ENCODE measurements around the gene MAPK12.

MAPK12 gene

DNA sequence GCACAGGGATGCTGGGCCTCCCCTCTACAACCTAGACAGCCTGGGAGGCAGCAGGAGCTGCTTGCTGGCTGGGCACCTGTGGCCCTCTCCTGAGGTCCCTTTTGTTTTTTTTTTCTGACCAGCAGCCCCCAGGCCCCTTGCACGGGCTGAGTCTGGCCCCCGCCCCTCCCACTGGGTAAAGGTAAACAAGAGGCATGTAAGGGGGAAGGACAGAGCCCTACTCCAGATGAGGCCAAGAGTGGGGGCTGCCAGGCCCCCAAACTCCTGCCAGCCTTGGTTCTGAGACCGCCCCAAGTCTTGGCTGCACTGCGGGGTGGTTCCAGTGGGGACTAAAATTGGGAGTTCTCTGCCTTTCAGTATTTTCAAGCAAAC lies 36.8 kb upstream of the MAPK12 start:
- H3K27ac ChIP-seq = 0 out of 2 replicates have a peak overlapping the region, but pooled peaks have one; percentile 7
- TF ChIP-seq, protein P1, sequence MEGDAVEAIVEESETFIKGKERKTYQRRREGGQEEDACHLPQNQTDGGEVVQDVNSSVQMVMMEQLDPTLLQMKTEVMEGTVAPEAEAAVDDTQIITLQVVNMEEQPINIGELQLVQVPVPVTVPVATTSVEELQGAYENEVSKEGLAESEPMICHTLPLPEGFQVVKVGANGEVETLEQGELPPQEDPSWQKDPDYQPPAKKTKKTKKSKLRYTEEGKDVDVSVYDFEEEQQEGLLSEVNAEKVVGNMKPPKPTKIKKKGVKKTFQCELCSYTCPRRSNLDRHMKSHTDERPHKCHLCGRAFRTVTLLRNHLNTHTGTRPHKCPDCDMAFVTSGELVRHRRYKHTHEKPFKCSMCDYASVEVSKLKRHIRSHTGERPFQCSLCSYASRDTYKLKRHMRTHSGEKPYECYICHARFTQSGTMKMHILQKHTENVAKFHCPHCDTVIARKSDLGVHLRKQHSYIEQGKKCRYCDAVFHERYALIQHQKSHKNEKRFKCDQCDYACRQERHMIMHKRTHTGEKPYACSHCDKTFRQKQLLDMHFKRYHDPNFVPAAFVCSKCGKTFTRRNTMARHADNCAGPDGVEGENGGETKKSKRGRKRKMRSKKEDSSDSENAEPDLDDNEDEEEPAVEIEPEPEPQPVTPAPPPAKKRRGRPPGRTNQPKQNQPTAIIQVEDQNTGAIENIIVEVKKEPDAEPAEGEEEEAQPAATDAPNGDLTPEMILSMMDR (IDR thresholded peaks at IDR 0.05) = no peak

DNA sequence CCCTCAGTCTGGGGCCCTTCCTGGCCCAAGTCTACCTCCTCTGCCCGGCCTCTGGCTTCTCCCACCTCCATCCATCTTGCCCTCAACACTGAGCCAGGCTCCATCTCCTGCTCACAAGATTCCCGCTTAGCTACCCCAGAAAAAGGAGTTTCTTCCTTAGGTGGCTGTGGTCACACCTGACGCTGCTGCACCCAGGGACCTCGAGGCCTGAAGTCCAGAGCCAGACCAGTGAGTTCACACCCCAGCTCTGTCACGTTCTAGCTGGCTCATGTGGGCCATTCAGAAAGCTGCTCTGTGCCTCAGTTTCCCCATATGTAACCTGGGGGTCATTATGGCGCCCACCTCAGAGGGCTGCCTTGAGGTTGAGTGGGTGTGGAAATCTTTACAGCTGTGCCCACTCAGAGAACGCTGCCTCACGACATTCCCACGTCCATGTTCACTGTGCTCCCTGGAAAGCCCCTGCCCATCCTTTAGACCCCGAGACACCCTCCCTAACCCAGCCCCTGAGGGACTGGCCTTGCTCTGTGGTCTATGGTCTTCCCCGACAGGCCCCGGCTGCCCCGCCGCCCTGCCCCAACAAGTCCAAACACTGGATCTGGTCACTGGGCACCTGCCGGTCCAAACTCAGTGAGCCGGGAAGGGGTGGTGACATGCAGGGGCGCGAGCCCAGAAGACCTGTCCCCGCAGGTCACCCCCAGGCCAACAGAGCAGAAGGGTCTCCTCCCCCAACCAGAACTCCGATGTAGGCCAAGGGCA lies 36.2 kb upstream of the MAPK12 start:
- 0 out of 2 replicates have a peak overlapping the region, but pooled peaks have one; percentile 7 for H3K27ac ChIP-seq
- TF ChIP-seq, protein P1 (IDR thresholded peaks at IDR 0.05) = no peak
- no peak for TF ChIP-seq ZFX (IDR thresholded peaks at IDR 0.05; ENCODE audit: borderline replicate concordance)

DNA sequence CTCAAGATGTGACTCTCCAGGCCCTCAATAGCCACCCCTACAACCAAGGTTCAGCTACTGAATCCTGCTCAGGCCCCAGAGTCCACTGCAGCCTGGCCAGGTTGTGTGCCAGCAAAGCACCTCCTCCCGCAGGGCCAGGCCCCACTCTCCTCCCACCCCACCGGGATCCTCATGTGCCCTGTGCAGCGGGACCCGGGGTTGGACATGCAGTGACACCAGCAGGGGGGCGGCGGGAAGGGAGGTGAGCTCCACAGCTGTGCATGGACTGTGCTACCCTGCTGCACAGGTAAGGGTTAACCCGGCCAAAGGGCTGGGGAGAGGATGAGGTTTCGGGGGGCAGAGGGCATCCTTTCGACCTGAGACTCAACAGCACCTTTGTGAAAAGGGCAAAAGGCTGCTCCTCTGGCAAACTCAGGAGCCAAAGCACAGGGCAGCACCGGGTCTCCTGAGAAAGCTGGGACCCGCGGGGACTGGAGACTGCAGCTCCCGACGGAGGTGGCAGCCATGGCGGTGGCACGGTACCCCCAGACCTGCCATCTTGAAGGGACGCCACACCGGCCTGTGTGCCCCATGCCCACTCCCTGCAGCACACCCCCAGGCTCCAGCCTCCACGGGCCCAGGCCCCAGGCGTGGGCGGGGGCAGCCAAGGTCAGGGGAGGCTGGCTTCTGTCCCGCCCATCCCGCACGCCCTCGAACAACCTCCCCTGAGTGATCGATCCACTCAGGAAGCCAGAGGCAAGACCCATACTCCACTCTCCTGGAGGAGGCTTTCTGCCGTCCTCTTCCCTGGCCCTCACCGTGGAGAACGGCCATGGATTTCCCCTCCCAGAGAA lies 35.4 kb upstream of the MAPK12 start:
- no peak for TF ChIP-seq ZFX (IDR thresholded peaks at IDR 0.05; ENCODE audit: borderline replicate concordance)
- TF ChIP-seq, protein P1 (IDR thresholded peaks at IDR 0.05) = no peak
- H3K27ac ChIP-seq = peak overlapping the region; percentile 35; the same call in 1 of the 2 replicates

DNA sequence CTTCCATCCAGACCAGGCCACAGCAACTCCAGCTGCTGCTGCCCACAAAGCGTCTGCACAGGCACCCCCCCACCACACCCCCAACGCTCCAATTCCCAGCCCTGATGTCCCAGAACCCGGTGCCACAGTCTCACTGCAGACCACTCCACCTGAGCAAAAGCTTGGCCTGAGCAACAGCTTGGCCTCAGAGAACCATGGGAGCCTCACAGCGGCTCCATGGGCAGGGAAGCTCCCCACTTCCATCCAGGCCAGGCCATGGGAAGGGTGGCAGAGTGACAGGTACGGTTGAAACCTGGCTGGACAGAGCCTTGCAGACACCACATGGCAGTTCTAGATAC lies 32.8 kb upstream of the MAPK12 start:
- H3K27ac ChIP-seq = no peak overlapping the region
- TF ChIP-seq, protein P1 (IDR thresholded peaks at IDR 0.05) = no peak
- no peak for TF ChIP-seq ZFX (IDR thresholded peaks at IDR 0.05; ENCODE audit: borderline replicate concordance)

DNA sequence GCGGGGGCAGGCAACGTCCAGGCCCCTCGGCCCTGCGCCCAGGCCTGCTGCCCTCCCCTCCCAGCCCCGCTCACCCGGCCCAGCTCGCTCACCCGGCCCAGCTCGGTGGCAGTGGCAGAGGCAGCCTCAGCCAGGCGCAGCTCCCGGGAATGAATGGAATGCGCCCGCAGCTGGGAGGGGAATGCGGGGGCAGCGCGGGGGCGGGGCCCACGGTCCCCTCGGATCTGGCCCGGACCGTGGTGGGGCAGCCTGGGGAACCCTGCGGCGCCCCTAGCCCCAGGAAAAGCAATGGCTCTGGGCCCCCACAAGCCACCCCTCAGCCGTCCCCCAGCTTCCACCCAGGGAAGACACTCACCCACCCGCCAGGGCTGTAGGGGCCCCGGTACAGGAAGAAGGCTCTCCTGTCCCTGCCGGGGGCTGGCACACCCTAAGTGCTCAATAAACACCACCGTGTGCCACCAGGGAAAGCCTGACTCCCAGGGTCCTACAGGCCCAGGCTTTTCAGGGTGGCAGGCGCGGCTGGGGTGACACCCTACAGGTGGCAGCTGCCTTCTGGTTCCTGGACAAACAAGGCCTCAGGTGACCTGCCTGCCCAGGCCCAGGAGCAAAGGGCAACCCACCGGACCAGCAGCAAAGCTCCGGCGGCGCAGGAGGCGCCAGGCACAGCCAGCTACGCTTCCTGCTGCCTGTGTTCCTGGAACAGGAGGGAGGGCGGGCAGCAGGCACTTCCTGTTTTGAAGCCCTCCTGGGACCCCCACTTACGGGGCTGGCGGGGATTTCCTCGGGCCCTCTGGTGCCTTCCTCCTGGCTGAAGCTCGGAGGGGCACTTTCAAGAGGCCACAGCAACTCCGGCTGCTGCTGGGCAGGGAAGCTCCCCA lies 32.2 kb upstream of the MAPK12 start:
- no peak overlapping the region for H3K27ac ChIP-seq
- TF ChIP-seq ZFX (IDR thresholded peaks at IDR 0.05; ENCODE audit: borderline replicate concordance) = no peak
- TF ChIP-seq, protein P1 (IDR thresholded peaks at IDR 0.05) = no peak

DNA sequence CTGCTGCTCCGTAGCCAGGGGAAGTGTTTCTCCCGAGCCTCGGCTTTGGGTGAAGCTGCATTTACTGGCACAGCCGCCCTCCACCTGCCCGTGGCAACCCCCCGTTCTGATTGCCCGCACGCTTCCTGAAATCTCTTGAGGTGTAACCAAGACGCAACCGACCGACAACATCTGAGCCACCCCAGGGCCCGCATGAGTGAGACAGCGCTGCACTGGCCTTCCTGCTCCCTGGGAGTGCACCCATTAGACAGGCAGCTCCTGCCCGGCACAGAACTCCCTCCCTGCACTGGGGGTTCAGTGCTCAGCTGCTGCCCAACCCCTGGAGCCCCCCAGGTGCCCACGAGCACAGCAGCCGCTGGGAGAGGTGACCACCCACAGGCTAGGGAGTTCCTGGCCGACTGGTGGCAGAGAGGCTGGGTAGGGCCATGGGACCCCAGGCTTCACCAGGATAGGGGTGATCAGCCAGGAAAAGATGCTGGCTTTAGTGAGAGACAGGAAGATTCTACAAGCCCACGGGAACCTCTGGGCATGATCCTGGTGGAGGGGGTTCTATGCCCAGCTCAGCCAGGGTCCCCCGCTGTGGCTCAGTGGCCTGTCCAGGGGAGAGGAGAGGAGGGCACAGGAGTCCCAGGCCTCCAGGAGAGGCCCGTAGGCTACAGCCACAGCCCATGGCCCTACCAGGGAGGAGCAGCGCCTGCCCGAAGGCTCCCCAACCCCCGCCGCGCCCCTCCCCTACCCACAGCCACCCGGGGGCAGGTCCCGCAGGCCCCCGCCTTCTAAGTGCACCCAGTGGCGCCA lies 31.4 kb upstream of the MAPK12 start:
- no peak overlapping the region for H3K27ac ChIP-seq
- TF ChIP-seq ZFX (IDR thresholded peaks at IDR 0.05; ENCODE audit: borderline replicate concordance) = no peak
- TF ChIP-seq, protein P1 (IDR thresholded peaks at IDR 0.05) = no peak

Measured in 22Rv1 (cell line).